NCI-H187 treated with DMSO at 0.1 percent for 48 hours (cell line): ENCODE measurements around the gene NPY4R2.
"Not testable (repeated sequence)": the region's sequence is repeated elsewhere in the genome, so short reads cannot be mapped to it uniquely, and the experiment has no call there.

ENCODE experiments used
- DNase-seq: peaks from one replicate; lab custom pipeline; 2025; lab: John Stamatoyannopoulos, UW

The NPY4R2 gene

GRCh38 chr10:47918475-47918874 is at the start of gene NPY4R2:
NPY4R2 (plus strand) TSS chr10:47918662; CDS start chr10:47921988, 3,326 bp downstream.
- not testable (repeated sequence) for DNase-seq

- not testable (repeated sequence) for DNase-seq
Observed at GRCh38 chr10:47870887-47871286, 47.6 kb upstream of the NPY4R2 start.

- not testable (repeated sequence) for DNase-seq
Observed at GRCh38 chr10:47871485-47872180, 46.8 kb upstream of the NPY4R2 start.

GRCh38 chr10:47872236-47872635 is 46.2 kb upstream of the NPY4R2 start:
- not testable (repeated sequence) for DNase-seq

GRCh38 chr10:47884239-47884638 is 34.2 kb upstream of the NPY4R2 start:
- not testable (repeated sequence) for DNase-seq

- not testable (repeated sequence) for DNase-seq
Observed at GRCh38 chr10:47884934-47885333, 33.5 kb upstream of the NPY4R2 start.

- DNase-seq, result not testable (repeated sequence)
Observed at GRCh38 chr10:47886356-47886755, 32.1 kb upstream of the NPY4R2 start.

- DNase-seq, result not testable (repeated sequence)
Observed at GRCh38 chr10:47886827-47887226, 31.6 kb upstream of the NPY4R2 start.

- not testable (repeated sequence) for DNase-seq
Observed at GRCh38 chr10:47890737-47891136, 27.7 kb upstream of the NPY4R2 start.

- DNase-seq, result not testable (repeated sequence)
Observed at GRCh38 chr10:47892494-47893261, 25.8 kb upstream of the NPY4R2 start.

- not testable (repeated sequence) for DNase-seq
Observed at GRCh38 chr10:47894571-47894970, 23.9 kb upstream of the NPY4R2 start.

- not testable (repeated sequence) for DNase-seq
Observed at GRCh38 chr10:47897813-47898212, 20.6 kb upstream of the NPY4R2 start.

GRCh38 chr10:47909333-47909732 is 9.1 kb upstream of the NPY4R2 start:
- DNase-seq, result not testable (repeated sequence)

GRCh38 chr10:47910486-47910885 is 8.0 kb upstream of the NPY4R2 start:
- DNase-seq, result not testable (repeated sequence)

- not testable (repeated sequence) for DNase-seq
Observed at GRCh38 chr10:47914052-47914451, 4.4 kb upstream of the NPY4R2 start.

GRCh38 chr10:47915849-47916548 is 2.5 kb upstream of the NPY4R2 start:
- not testable (repeated sequence) for DNase-seq

- DNase-seq, result not testable (repeated sequence)
Observed at GRCh38 chr10:47920610-47921009, 2.1 kb downstream of the NPY4R2 start.

- DNase-seq, result not testable (repeated sequence)
Observed at GRCh38 chr10:47922503-47922902, 4.0 kb downstream of the NPY4R2 start.

- not testable (repeated sequence) for DNase-seq
Observed at GRCh38 chr10:47924628-47925027, 6.2 kb downstream of the NPY4R2 start.

- DNase-seq, result not testable (repeated sequence)
Observed at GRCh38 chr10:47927147-47927916, 8.9 kb downstream of the NPY4R2 start.

- DNase-seq, result not testable (repeated sequence)
Observed at GRCh38 chr10:47928225-47928624, 9.8 kb downstream of the NPY4R2 start.

- DNase-seq, result not testable (repeated sequence)
Observed at GRCh38 chr10:47932824-47933223, 14.4 kb downstream of the NPY4R2 start.
